ENCODE data around the gene ADAMTS1. TPM values are rescaled to one million over a fixed set of nuclear protein-coding genes. Genes with fewer than 3 reads are reported as not detected.

The ADAMTS1 gene
- total and polyA plus RNA-seq, 2 donors (not counting 3 experiments of a cell fraction or from before 2014, with no cell fraction given) = 15.4 to 16.3 TPM

DNA sequence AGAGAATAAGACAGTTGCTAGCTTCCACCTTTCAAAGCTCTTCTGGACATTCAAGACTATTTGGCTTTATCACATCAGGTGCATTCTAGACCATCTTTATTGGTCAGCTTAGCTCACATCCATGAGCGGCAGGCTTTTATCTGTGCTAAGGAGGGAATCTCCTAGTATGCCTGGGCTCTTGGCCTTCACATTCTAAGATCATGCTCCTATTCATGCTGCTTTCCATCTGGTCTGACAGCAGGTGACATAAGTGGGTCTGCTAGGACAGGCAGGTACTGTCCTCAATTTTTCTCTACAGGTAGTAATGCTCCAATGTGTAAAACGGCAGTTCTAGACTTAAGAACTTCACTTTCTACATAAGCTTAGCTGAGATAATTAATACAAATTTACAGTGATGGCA lies 39.2 kb upstream of the ADAMTS1 start:
- Histone ChIP-seq H3K4me3 (replicated peaks in 1 of 3; ENCODE audit: insufficient read depth in 1 of 3, low read depth in 1 of 3, low read length in 3 of 3) (no peak overlapping the region), H2AFZ (ENCODE audit: low read depth, low read length) (no peak overlapping the region), H3K4me2 (ENCODE audit: insufficient read depth, low read length) (no peak overlapping the region), H3K36me3 (ENCODE audit: control insufficient read depth in 2 of 2, extremely low read depth in 1 of 2, insufficient read depth in 2 of 2, low read length in 2 of 2) (no peaks in the 10 kb centered on the region), H3K27ac (ENCODE audit: insufficient read depth, low read depth, low read length) (no peak overlapping the region), H3K9ac (replicated peaks; ENCODE audit: extremely low read depth, insufficient read depth, low read length) (no peak overlapping the region), H3K9me3 (replicated peaks; ENCODE audit: control insufficient read depth, insufficient read depth, low read length) (no peaks in the 10 kb centered on the region), H3K9me1 (replicated peaks; ENCODE audit: control insufficient read depth, extremely low read depth, insufficient read depth, low read length) (no peaks in the 10 kb centered on the region), H3K4me1 (ENCODE audit: control insufficient read depth, extremely low read depth, insufficient read depth, low read length) (no peaks in the 10 kb centered on the region), H3K27me3 (ENCODE audit: control insufficient read depth in 2 of 2, insufficient read depth in 2 of 2, low read length in 2 of 2) (peaks cover 0 to 3% of the 10 kb centered on the region in 2 experiments), H3K79me2 (ENCODE audit: control insufficient read depth, insufficient read depth, low read length) (no peaks in the 10 kb centered on the region), H4K20me1 (replicated peaks; ENCODE audit: control insufficient read depth, extremely low read depth, insufficient read depth, low read length) (no peaks in the 10 kb centered on the region)
- FAIRE-seq (no peak), DNase-seq (ENCODE audit: low read depth, low spot score) (no peak)
- no peak for TF ChIP-seq FOS (IDR thresholded peaks at IDR 0.05; ENCODE audit: borderline replicate concordance, insufficient read depth, low read length)
- no peak for TF ChIP-seq POLR2A (IDR thresholded peaks at IDR 0.05; ENCODE audit: low read depth, low read length)
- no peak for TF ChIP-seq EZH2 (IDR thresholded peaks at IDR 0.05; ENCODE audit: borderline replicate concordance, low read depth, low read length, severe bottlenecking)
- TF ChIP-seq GATA2 (IDR thresholded peaks at IDR 0.05; ENCODE audit: insufficient read depth, insufficient read length, low read depth, low read length) = no peak
- no peak for TF ChIP-seq MYC (IDR thresholded peaks at IDR 0.05; ENCODE audit: low read depth, low read length)
- TF ChIP-seq, protein P1, sequence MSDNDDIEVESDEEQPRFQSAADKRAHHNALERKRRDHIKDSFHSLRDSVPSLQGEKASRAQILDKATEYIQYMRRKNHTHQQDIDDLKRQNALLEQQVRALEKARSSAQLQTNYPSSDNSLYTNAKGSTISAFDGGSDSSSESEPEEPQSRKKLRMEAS (IDR thresholded peaks at IDR 0.05; ENCODE audit: insufficient read depth, insufficient read length) = no peak
- TF ChIP-seq, protein P2, sequence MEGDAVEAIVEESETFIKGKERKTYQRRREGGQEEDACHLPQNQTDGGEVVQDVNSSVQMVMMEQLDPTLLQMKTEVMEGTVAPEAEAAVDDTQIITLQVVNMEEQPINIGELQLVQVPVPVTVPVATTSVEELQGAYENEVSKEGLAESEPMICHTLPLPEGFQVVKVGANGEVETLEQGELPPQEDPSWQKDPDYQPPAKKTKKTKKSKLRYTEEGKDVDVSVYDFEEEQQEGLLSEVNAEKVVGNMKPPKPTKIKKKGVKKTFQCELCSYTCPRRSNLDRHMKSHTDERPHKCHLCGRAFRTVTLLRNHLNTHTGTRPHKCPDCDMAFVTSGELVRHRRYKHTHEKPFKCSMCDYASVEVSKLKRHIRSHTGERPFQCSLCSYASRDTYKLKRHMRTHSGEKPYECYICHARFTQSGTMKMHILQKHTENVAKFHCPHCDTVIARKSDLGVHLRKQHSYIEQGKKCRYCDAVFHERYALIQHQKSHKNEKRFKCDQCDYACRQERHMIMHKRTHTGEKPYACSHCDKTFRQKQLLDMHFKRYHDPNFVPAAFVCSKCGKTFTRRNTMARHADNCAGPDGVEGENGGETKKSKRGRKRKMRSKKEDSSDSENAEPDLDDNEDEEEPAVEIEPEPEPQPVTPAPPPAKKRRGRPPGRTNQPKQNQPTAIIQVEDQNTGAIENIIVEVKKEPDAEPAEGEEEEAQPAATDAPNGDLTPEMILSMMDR (IDR thresholded peaks at IDR 0.05; ENCODE audit: extremely low read depth in 1 of 2, insufficient read depth in 1 of 2, low read depth in 1 of 2, low read length in 2 of 2) = no peak
- no peak for TF ChIP-seq POLR2AphosphoS5 (IDR thresholded peaks at IDR 0.05; ENCODE audit: insufficient read depth, low read depth, low read length)
- TF ChIP-seq JUN (IDR thresholded peaks at IDR 0.05; ENCODE audit: borderline replicate concordance, insufficient read depth, insufficient read length, low read depth) = no peak
- no TSS peak for BruUV-seq (replicated peaks)
- ChIA-PET CTCF (interaction anchor here (0.8 to 8.9 kb wide), 4 partner anchors 681 to 1861 kb away, joined by 4 to 151 read pairs (median 75); no protein-coding TSS in a partner anchor), POLR2A (no interaction called here)
- intact Hi-C loops (cut with micrococcal nuclease) = no loop called here
- dilution Hi-C loops (cut with MboI; ENCODE audit: extremely low pct_ligation_motif_present, low sequenced_read_pairs) = no loop called here

Data from endothelial cell of umbilical vein (primary cell).